H1 (cell line): ENCODE results near the gene MREG. TPM values are rescaled to one million over a fixed set of nuclear protein-coding genes. Genes with fewer than 3 reads are reported as not detected.

Source experiments
- SAP30 ChIP-seq: fragments of 300-600 bp; sonication (generic); IDR thresholded peaks from 2 replicates; pipeline ENCODE4 v1.7.1; 2012; ENCODE audit warnings: low read length, moderate library complexity, mild to moderate bottlenecking, inconsistent platforms; ENCODE audit not compliant: insufficient read depth, insufficient replicate concordance
- polyA plus RNA-seq, 7 experiments: library from polyadenylated mRNA; depleted of rRNA in 3 of 7; stranded (reverse) in 5 of 7; unstranded in 2 of 7; fragments of >200 nt in 5 of 7; fragments of 200-250 nt in 2 of 7; gene quantifications; 1 replicate in 5 of 7; 2 replicates in 1 of 7; 4 replicates in 1 of 7; pipeline versions ENCODE4 v1.2.1 to v1.2.3, GENCODE V29; 2011 to 2013; ENCODE audit warnings: missing spikeins in 2 of 7, mixed read lengths in 2 of 7
- total RNA-seq: library from RNA; stranded (reverse); fragmentation: NEBNext Ultra II Directional; extraction: Animal tissue kit (Norgen Biotek cat#: 25700); gene quantifications from 2 replicates; pipeline ENCODE4 v1.2.1, GENCODE V29; 2021

The MREG gene
- total and polyA plus RNA-seq, 2 of the 8 experiments (the other 6 are each of a cell fraction or from before 2014, with no cell fraction given) = 7.5 to 31.9 TPM

DNA sequence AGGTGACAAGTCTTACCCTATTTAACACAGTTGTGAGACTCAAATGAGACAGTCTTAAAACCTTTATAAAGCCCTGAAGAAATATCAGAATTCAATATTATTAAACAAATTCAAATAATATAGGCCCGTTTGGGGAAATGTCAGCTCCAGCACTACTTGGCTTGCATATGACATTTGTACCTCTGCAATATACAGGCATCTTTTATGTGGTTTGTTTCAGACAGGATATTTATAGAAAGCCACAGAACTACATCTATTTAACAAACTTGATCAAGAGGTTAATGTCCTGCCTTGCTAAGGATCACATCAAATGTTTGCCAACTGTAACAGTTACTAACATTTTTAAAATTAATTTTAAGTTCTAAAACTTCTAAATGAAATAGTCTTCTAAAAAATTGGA lies 3.2 kb upstream of the MREG start (continued):
- TF ChIP-seq SAP30 = no peak
- TF ChIP-seq, all 59 proteins: peak for 0
